ENCODE results near the gene HSD3B2.

Gene HSD3B2

DNA sequence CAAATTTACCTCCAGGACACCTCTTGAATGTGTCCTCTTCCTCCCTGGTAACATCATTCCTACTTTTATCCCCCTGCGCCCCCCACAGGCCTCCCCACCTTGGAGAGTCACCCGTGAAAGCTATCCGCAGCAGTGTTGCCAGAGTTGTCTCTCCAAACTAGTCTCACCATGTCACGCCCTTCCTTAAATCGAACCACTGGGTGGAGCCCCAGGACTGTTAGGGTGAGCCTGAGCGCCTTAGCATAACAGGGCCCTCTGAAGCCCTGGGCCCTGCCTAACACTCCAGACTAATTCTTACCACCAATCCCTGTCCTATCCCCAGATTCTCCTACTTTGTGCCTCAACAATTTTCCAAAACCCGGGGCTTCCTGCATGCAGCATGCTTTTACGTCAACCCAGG lies 35.0 kb downstream of the HSD3B2 start:
- no peak for DNase-seq (ENCODE audit: extremely low read depth, low read depth)
- TF ChIP-seq, protein P1, sequence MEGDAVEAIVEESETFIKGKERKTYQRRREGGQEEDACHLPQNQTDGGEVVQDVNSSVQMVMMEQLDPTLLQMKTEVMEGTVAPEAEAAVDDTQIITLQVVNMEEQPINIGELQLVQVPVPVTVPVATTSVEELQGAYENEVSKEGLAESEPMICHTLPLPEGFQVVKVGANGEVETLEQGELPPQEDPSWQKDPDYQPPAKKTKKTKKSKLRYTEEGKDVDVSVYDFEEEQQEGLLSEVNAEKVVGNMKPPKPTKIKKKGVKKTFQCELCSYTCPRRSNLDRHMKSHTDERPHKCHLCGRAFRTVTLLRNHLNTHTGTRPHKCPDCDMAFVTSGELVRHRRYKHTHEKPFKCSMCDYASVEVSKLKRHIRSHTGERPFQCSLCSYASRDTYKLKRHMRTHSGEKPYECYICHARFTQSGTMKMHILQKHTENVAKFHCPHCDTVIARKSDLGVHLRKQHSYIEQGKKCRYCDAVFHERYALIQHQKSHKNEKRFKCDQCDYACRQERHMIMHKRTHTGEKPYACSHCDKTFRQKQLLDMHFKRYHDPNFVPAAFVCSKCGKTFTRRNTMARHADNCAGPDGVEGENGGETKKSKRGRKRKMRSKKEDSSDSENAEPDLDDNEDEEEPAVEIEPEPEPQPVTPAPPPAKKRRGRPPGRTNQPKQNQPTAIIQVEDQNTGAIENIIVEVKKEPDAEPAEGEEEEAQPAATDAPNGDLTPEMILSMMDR (IDR thresholded peaks at IDR 0.05; ENCODE audit: low read depth, low read length) = no peak

DNA sequence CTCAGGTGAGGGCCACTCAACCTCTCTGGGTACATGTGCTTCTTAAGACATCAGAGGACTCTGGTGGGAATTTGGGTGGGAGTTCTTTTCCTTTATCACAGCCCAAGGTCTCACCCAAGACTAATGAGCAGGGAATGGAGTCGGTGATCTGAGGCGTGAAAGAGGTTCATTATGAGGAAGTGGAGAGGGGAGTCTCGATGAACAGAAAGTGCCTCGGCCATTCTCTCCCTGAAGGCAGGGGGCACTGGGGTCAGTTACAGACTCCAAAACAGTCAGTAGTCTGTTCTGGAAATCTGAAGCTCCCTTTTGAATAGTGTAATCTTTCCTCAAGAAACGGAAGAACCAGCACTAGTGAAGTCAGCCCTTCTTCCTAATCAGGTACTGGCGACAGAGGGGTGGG lies 36.2 kb downstream of the HSD3B2 start:
- TF ChIP-seq, protein P1 (IDR thresholded peaks at IDR 0.05; ENCODE audit: low read depth, low read length) = no peak
- no peak for DNase-seq (ENCODE audit: extremely low read depth, low read depth)

DNA sequence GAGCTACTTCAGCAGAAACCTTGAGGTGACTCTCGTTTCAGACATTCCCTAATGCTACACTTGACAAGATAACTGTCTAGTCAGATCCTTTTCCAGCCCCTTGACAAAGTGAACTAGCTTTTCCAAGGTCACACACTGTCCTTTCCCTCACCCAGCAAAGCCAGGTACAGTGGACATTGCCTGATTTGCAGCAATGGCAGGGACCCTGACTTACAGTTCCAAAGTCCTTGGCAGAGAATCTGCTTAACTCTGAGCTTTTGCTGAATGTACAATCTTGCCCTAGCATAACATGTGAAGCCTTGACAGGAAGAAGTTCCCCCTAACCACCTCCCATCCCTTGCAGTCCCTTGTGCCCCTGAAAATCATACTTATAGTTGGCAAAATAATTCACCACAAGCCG lies 37.1 kb downstream of the HSD3B2 start:
- no peak for DNase-seq (ENCODE audit: extremely low read depth, low read depth)
- TF ChIP-seq, protein P1 (IDR thresholded peaks at IDR 0.05; ENCODE audit: low read depth, low read length) = no peak

DNA sequence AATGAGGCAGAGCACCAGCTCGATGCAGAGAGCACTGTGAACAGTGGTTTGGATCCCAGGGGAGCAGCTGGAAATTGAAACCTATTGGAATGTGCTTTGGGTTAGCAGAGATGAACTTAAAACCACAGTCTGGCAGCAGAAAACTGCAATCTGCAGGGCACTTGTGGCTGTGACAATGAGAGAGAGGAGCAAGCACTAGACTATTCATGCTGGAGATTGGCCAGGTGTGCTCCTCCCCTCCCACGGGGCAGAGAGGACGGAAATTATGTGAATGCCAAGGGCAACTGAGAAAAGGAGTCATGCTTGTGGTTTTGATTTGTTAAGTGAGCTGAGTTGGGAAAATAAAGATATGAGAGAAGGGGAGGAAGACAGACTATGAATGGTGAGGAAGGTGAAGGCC lies 38.1 kb downstream of the HSD3B2 start:
- peak; percentile 40 for DNase-seq (ENCODE audit: extremely low read depth, low read depth)
- TF ChIP-seq, protein P1 (IDR thresholded peaks at IDR 0.05; ENCODE audit: low read depth, low read length) = no peak

DNA sequence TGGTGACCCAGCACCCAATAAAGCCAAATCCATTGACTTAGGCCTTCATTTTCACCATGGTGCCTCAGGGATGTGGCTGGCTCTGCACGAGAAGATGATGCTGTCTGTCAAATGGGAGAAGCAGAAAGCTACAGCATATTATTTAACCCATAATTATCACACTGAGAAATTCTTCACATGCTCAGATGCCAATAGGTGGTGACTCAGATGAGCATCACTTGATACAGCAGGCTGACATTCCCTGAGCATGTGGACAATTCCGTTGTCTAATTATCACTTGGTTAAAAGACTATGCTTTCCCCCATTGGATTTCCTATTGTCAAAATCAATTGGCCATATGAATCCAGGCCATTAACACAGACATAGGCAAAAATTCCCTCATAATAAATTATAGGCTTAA lies 48.0 kb downstream of the HSD3B2 start:
- no peak for DNase-seq (ENCODE audit: extremely low read depth, low read depth)
- TF ChIP-seq, protein P1 (IDR thresholded peaks at IDR 0.05; ENCODE audit: low read depth, low read length) = no peak

DNA sequence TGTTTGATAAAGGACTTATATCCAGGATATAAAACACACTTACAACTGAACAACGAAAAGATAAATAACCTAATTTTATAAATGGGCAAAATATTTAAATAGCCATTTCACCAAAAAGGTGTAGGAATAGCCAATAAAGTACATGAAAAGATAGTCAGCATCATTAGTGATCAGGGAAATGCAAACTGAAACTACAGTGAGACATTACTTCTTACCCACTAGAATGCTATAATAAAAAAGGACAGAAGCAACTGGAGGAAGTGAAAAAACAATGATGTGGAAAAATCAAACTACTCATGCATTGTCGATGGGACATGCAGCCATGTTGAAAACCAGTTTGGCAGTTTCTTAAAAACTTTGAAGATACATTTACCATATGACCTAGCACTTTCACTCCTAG lies 48.6 kb downstream of the HSD3B2 start:
- DNase-seq (ENCODE audit: extremely low read depth, low read depth) = no peak
- TF ChIP-seq, protein P1 (IDR thresholded peaks at IDR 0.05; ENCODE audit: low read depth, low read length) = no peak

DNA sequence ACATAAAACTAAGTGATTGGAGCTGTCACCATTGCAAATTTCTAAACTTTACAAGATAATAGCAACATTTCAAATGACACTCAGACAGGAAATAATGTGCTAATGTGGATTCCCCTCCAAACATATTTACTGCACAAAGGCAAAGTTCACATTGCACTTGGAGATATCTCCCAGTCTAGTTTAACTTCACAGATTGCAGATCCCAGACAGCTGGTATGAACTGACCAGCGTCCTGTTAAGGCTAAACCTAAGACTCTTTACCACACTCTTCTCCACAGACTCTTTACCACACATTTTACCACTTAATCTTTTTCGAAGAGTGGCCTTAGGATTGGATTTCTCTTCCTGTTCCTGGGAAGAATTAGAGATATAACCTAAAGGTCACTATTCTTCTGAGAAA lies 51.5 kb downstream of the HSD3B2 start:
- TF ChIP-seq, protein P1 (IDR thresholded peaks at IDR 0.05; ENCODE audit: low read depth, low read length) = no peak
- no peak for DNase-seq (ENCODE audit: extremely low read depth, low read depth)

All from AG09319 (cell line).